HG03095 (cell line): ENCODE data around the gene CRACR2A.

ENCODE experiments used
- ATAC-seq: cut with Tn5 transposase; IDR thresholded peaks from one replicate; pipeline ENCODE4 v1.9.1; 2021; ENCODE audit warnings: moderate library complexity; ENCODE audit not compliant: unreplicated experiment

Gene CRACR2A

DNA sequence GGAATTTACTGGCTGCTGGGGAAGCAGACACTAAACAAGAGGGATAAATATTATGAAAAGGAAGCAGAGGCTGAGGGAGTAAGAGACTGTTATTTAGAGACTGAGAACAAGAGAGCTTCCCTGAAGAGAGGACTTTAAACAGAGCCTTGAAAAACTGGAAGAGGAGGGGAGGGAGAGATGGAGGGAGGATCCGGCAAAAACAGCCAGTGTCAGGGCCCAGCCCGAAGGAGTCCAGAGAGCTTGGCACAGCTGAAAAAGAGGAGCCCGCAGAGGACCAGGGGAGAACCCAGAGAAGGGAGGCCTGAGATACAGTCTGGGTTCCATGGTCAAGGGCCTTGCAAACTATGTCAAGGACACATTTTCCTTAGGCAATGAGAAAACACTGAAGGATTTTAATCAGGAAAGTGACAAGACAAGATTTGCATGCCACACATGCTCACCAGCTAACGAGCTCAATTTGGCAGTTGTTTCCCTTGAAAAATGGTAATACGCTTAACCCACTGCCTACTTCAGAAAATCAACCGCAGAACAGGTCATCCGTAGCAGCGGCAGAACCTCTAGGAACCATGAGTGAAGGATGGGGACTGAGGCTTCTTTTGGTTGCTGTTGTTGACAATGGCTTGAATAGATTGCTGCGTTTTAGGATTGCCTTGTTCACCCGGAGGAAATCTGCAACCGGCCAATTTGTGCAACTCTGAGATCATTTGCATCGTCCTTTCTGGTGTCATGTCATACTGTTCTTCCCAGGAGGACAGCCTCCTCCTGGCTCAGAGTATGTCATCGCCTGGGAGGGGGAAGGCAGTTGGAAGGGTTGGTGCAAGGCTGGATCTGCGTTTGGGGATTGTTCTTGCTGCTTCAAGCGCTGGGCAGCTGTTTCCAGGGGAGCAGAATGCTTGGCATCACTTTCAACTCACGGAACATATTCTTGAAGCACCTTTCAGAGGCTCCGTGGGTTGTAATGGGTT, 153.7 kb downstream of the CRACR2A start:
- ATAC-seq: no peak

GRCh38 chr12:3597526-3598210, 155.2 kb downstream of the CRACR2A start:
- ATAC-seq: no peak

DNA sequence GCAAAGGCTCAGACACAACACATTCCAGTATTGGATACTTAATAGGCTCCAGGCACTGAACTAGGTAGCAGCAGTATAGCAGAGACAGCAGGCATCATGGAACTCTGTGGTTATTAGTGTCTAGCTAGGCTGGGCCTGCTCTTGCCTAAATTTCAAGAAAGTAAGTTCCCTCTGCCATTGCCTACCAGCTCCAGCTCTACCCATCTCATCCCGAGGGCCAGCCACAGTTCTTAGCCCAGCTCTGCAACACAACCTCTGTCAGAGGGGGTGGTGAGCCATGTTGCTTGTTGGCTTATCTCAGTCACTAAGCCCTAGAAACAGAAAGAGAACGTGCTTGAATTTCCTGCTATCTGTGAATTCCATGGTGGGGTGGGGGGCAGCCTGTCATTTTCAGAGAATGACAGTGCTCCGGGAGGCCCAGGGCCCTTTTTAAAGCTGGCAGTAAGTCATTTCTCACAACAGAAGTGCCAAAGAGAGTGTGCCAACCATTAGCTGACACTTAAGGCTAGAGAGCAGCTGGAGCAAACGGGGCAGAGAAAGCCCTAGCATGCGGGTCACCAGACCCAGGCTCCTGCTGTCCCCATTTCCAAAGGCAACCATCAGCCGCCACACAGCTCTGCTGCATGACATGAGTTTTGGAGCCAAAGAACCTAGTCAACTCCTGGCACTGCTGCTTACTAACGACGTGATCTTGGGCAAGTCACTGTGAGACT, 156.1 kb downstream of the CRACR2A start:
- no peak for ATAC-seq

DNA sequence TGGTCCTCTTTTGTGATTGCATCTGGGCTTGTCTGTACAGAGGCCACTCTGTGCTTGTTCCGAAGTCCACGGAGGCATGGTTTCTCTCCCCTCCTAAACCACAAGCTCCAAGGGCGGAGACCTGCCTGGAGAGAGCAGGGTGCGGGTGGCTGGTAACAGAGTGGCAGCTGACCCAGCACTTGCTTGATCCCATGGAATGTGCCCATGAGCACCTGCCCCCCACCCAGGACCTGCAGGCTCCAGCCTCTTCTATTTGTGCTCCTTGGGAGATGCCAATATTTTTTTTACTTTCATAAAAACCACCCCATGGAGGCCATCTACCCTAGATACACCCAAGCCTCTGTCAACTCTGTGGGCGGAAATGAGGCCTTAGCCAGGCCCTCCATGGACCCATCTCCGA, 157.2 kb downstream of the CRACR2A start:
- no peak for ATAC-seq

- ATAC-seq: no peak
Observed at GRCh38 chr12:3594966-3595365, 157.9 kb downstream of the CRACR2A start.

- no peak for ATAC-seq
Observed at GRCh38 chr12:3593906-3594483, 158.9 kb downstream of the CRACR2A start.

DNA sequence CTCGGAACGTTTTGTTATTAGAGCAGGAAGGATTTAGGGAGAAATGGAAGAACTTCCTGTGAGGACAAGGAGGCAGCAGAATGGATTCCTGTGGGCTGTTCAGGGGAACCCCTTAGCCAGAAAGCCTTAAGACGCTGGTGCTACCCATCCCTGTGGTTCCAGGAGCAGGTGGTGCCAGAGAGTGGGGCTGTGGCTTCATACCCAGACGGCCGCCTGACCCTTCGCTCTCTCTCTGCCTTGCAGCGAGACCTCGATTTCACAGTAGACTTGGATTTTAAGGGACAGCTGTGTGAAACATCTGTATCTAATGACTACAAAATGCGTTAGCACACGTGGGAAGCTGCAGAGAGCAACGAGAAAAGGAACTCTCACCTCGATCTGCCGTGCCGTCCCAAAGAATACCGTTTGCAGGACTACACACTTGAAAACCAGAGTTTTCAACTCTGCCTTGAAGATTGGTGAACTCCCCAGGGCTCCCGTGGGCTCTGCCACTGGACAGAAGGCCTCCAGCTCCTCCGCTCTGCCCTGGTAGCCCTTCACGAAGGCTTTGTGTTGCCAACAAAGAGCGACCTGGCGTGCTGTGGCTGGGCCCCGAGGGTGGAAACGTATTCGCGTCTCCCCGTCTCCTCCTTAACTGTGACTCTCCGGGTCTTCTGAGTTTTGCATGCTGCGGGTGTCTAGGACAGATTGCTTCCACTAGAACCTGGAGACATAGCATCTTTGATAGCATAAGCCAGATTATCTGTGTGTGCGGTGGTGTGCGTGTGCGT, 159.9 kb downstream of the CRACR2A start:
- no peak for ATAC-seq

GRCh38 chr12:3589745-3590144, 163.2 kb downstream of the CRACR2A start:
- no peak for ATAC-seq

- ATAC-seq: no peak
Observed at GRCh38 chr12:3587402-3588013, 165.4 kb downstream of the CRACR2A start.

DNA sequence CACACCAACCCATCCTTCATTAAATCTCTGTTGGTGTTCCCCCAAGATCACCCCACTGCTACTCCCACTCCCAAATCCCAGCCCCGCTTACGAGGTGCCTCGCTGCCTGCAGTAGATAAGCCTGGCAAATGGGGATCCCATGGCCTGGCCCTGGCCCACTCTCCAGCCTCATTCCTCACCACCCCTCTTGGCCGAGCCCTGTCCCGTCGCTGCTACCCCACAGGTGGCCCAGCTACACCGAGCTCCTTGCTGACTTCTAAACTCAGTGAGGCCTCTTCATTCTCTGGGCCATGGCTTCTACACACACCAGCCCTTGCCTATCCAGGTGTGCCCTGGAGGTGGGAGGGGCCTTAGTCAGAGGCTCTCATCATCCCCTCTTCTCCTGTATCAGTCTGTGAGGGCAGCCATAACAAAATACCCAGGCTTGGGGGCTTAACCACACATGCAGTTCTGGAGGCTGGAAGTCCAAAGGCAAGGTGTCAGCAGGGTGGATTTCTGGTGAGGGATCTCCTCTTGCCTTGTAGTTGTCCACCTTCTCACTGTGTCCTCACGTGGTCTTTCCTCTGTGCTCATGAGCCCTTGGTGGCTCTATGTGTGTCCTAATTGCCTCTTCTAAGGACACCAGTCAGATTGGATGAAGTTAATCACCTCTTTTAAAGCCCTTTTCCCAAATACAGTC, 169.1 kb downstream of the CRACR2A start:
- ATAC-seq: no peak

DNA sequence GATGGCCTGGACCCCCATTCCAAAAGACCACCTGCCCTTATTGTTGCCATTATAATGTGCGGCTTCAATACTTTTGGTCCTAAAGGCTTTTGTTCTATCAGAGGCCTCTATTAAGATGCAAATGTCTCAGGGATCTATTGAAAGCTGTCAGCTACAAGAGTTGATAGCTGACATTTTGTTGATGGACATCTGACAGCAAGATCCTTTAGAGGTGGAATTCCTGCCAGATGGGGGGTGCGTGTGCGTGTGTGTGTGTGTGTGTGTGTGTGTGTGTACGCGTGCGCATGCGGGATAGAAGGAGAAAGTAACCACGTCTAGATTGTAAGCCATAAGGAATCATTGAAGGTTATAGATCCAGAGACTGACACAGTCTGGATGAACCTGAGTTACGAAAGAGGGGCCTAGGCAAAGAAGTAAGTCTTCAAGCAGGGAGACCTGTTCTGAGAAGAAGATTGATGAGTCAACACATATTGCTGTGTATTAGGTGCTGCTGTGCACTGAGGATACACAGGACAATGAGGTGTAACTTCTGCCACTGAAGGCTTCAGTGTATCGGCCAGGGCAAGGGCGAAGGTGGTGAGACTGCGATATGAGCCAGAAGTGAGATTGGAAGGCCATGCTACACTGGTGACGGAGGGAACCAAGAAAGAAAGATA, 172.7 kb downstream of the CRACR2A start:
- ATAC-seq: no peak

DNA sequence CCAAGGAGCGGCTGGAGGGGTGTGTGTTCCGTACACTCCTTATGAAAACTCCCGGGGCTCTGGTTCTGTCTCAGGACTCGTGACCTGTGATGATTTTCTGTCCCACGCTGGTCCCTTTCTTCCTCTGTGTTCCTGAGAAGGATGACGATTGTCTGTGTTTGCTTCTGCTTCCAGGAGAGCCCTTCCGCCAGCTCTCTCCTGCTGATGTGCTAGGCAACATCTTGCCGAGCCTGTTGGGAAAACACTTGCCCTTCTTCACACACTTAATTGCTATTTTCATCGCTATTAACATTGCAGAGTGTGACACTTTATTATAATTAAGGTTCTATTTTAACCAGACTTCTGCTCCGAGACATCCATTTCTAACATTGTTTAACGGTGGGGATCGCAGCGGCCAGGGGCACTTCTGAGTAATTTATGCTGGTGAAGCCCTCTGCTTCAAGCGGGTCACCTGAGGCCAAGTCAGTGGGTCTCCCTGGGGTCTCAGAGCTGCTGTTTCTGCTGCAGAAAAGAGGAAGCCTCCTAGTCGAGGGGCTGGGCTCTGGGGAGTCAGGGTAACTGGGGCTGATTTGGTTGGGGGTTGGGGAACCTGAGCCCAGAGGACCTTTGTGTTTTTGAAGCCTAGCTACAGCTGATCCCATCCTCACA, 173.3 kb downstream of the CRACR2A start:
- ATAC-seq: no peak

GRCh38 chr12:3578557-3578956, 174.4 kb downstream of the CRACR2A start:
- ATAC-seq: no peak

DNA sequence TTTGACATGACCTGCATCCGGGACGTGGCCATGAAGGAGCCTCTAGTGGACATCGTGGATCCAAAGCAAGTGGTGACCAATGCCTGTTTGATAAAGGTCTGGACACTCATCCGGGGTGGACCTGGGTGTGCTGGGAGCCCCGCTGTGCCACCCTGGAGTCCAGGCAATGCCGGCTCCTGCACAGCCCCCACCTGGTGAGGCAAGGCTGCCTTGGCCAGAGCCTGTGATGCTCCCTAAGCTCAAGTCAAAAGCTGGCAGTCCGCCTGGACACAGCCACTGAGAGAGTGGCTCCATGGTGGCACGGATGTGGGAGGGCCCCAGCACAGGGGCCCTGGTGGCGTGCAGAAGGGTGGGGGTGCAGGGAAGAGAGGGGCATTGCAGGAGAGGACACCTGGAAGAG, 176.0 kb downstream of the CRACR2A start:
- no peak for ATAC-seq

- no peak for ATAC-seq
Observed at GRCh38 chr12:3574986-3575385, 177.9 kb downstream of the CRACR2A start.

DNA sequence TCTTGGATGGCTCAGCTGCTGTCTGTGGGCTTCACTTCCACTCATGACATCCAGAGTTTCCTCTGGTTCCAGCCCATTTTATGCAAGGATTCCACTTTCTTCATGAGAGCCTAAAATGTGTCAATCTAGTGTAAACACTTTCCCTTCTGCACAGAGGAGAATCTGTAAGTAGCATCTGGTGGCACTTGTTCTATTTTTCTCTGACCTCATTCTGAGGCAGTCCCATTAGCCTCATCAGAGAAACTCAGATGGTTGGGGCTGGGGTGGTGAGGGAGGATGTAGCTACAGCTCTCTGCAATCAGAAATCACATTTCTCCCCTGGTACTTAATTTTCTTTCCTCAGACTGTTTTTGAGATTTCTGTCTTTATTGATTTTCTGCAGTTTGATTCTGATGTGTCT, 180.3 kb downstream of the CRACR2A start:
- no peak for ATAC-seq

DNA sequence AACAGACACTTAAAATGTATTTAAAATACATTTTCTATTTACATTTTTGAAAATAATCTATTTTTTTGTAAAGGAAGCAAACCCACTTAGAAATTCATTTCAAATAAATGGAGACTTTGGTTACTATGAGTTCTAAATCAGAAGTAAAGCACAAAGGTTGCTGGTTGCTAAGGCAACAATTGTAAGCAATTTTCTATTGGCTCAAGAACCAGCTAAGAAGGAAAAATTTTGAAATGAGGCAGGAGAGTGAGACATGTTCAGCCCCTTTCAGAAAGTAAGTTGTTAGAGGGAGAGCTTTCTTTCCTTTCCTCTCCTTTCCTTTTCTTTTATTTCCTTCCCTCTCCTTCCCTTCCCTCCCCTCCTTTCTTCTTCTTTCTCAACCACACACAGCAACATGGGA, 181.2 kb downstream of the CRACR2A start:
- no peak for ATAC-seq

GRCh38 chr12:3571323-3571722, 181.6 kb downstream of the CRACR2A start:
- ATAC-seq: no peak
